CD4-positive, alpha-beta T cell treated with Interleukin-6 at 100 ng/mL for 8 hours (primary cell): ENCODE data around the gene FAM234B.

Source experiments
- DNase-seq: peaks from one replicate; pipeline ENCODE4 v3.0.0-alpha.2; 2020; ENCODE audit warnings: mixed read lengths, low spot score

Gene FAM234B

DNA sequence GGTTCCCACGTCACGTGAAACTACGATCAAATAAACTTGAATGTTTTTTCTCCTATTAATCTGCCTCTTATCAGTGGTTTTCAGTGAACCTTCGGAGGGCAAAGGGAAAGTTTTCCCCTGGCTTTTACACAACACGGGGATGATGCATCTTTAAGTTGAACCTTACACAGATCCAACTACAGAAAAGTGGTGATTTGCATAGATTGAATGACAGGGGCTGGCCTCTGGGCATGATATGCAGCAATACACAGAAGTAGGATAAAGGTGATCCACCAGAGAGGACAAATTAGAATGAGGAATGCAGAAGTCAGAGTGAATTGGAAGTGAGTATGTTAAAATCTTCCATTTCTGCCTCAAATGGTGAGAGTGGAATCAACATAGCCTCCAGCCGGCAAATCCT, 47.7 kb downstream of the FAM234B start:
- no peak for DNase-seq

DNA sequence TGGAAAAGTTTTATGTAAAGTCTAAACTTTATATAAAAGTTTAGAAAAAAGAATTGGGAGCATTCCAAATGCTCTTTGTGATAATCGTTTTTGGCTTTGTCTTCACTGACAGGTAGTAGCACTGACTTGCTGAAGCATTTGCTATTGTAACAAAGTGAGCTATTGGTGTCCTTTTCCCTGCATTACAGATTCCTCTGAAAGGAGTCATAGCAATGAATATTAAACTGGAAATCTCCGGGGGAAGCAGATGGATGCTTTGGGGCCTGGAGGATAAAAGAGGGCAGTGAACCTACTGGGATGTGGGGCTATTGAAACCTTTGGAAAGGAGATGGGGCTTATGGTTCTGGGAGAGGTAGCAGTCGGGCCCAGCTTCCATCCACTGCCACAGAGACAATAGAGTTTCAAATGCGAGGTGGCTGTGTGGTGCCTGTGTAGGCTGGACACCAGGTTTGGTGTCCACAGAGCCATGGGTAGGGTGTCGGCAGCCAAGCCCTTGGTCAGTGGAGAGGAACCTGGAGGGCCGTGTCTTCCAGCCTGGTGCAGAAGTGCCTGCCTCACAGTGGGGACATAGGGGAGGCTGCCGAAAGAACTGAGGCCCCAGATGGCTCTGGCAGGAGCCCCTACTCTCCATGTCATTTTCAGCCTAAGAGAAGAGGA, 49.1 kb downstream of the FAM234B start:
- DNase-seq = no peak

DNA sequence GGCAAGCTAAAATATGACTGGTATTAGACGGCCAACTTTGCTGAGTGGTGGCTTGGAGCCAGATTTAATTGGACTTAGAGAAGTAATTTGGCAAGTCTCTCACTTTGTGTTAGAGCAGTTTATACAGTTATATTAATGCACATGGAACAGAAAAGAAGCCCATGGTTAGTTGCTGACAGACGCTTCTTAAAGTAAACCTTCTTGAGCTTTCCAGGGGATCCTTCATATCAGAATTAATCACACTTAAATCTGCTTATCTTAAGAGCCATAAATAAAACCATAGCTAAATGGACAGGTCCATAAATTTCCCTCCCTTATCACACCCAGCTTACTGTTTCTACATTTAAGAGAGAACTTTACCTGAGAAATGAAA, 49.7 kb downstream of the FAM234B start:
- DNase-seq = no peak

DNA sequence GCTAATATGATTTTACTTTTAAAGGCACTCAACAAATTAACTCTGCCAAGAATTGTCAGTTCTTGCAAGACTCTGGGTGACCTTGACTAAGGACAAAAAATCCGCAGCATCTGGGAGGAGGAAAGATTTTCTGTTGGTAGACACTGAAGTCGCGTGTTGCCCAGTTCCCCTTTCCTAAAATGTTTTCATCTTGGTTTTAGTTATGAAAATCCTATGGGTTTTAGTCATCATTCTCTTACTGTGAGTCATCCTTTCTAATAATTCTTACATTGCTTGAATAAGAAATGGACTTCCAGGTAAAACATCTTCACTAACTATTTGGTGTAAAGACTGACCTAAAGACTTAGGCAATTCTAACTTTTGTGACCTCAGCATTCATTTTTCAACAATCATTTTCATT, 50.2 kb downstream of the FAM234B start:
- DNase-seq = no peak

DNA sequence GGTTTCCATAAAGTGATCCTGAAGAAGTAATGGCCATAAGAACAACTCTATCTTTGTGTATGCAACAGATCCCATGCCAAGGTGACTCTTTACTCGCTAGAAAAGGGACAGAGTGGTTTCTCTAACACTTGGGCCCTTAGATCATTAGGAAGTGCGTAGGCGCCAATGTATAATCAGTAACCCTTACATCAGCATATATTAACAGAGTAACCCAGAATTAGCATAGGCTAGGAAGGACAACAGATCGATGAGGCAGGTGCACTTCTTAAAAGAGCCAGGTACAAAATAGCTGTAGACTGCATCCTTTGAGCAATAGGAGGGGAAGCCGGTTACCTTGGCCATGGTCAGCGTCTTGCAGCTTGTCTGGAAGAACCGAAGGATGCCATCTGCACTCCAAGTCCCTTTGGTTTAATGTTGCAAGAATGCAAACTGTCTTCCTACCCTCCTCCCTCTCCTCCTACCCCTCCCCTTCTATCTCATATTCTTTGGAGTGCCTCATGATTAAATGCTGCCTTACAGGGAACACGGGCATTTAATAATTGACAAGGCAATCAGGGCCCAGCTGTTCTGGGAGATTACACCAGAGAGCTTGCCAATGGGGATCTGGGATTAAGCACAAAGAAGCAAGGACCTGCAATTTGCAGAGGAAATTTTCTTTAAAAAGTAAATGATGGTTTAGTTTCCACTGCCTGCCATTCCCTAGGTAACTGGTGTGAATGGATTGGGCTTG, 51.2 kb downstream of the FAM234B start:
- DNase-seq = no peak

DNA sequence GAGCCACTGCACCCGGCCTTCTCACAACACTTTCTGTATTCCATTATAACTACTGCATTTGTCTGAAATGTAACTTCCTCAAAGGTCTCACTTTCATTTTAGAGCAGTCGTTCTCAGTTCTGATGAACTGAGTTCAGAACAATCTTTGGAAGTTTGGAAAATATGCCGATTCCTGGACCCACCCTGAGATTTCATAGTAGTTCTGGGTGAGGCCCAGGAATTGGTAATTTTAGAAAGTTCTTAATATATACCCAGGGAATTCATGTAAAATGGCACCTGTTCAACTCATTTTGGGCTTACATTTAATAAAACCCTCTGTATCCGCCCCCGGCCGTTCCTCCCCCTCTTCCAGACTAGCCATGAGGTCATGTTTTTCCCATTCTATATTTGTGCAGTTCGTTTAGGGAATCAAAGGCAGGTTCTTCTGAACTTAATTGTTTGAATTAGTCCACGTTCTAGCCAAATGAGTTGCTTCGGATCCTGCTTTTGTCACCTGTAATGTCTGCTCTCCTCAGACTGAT, 53.4 kb downstream of the FAM234B start:
- no peak for DNase-seq

DNA sequence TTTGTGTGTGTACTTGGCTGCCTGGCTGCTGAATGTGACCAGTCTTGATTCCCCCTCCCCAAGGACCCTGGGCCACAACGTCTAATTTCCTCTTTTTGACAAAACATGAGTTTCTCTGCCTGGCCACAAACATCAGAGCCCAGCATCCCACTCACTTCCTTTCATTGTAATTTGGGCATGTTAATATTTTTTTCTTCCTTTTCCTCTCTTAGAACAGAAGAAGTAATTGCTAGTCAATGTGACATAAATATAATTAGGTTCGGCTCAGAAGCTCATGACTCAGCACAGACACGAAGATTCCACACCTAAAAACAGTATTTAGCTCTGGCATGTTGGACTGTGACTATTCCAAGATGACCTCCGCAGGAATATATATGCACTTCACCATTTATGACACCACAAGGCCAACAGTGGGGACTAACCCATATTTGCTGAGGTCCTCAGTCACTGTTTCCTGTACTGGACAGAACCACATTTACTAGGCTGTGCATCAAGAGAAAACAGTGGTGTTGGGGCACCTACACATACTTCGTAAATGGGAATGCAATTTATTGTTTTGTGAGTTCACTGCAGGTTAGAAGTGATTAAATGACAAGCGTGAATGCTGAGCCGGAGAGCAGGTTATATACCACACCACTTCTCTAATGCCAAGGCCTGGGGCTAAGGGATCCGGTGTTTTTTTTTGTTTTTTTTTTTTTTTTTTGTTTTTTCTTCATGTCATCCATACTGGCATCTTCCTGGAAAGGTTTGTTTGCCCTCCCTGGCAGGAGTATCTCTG, 55.1 kb downstream of the FAM234B start:
- no peak for DNase-seq

DNA sequence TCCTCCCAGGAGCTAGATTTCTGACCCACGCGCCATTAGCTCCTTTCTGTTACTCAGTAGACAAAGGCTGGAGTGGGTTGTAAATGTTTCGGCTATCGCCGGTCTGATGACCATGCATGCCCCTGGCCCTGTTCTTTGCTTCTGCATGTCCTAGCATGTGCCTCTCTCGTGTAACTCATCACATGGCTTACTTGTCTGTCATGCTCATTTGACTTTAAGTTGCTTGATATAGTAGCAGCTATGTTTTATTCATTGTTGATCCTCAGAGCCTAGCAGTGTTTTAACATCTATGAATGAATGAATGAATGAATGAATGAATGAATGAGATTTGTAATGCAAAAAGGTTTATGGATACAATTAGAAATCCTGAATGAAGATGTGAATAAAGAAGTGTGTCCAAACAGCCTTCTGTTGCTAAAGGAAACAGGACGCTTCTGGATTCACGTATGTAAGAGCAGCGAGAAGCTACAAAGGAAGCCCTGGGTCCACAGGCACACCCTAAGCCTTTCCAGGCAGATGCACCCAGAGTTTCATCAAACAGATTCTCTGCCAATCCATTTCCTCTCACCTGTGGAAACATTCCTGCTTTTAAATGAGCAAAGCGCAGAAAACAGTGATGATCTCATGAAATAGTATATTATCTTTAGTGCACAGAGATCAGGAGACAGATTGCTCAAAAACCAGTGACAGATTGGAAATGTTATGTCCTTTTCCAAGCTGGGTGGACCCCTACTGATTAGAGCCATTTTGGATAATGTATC, 55.8 kb downstream of the FAM234B start:
- DNase-seq = no peak

DNA sequence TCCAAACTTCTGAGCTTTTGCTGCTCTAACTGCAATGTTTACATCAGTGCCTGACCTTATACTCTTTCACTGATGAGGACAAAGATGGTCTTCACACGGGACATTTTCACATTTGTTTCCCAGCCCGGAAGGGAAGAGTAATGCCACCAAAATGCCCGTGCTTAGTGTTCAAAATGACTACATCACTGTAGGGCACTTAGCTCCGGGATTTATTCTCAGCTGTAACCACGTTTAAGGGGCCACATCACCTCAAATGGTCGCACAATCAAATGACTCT, 56.4 kb downstream of the FAM234B start:
- no peak for DNase-seq

DNA sequence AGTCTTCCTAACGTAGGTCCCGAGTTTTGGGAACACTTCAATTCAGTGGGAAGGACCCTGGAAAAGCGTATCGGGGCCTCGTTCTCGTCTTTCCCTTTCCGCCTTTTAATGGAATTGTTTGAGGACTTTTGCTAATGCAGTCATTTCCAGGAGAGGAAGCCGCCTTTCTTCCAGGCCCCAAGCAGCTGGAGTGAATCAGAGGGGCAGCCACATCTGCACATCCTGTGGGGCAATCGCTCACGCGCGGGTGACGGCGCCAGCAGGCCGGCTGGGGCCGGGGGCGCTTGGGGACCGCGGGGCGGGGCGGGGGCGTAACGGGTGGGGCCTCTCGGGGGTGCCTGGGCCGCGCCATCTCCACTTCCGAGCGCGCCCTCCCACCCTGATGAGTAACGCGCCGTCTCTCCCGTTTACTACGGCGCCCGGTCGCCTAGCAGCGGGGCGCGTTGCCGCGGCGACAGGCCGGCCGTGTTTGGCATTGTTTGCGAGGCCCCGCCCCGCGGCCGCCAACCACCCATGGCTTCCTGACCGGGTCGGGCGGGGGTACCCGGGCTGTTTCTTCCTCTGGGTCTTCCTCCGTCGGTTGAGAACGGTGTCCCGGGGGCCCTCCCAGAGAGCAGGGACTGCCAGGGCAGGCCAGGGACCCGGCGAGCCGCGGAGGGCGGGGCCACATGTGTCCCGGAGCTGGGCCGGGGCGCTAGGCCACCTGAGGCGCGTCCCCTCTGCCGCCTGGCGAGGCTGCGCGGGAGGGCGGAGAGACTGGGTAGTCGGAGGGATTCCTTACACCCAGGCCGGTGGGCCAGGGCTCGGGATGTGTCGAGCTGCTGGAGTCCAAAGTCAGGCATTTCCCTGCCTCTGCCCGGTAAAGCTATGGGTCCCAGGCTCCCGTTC, 56.9 kb downstream of the FAM234B start:
- peak; percentile 92 for DNase-seq

DNA sequence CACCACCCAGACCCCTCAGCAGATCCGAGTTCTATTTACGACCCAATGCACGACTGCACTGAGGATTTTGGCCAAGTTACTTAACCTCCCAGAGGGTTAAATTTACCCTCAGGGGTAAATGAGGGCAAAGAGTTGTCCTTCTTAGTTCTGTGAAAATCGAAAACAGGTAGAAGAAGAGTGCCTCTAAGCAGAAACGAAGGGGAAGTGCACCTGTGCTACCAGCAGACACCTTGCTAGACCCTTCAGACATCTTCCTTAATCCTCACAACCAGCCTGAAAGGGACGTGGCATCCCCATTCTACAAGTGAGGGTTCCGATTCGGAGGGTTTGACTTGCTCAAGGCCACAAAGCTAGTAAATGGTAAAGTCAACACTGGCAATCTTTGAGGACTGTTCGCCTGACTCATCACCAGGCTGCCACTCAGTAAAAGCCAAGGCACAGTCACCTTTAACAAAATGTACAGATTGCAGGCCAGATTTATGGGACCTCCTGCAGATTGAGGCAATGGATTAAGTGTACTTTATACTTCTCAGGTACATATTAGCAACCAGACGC, 57.7 kb downstream of the FAM234B start:
- peak; percentile 18 for DNase-seq

DNA sequence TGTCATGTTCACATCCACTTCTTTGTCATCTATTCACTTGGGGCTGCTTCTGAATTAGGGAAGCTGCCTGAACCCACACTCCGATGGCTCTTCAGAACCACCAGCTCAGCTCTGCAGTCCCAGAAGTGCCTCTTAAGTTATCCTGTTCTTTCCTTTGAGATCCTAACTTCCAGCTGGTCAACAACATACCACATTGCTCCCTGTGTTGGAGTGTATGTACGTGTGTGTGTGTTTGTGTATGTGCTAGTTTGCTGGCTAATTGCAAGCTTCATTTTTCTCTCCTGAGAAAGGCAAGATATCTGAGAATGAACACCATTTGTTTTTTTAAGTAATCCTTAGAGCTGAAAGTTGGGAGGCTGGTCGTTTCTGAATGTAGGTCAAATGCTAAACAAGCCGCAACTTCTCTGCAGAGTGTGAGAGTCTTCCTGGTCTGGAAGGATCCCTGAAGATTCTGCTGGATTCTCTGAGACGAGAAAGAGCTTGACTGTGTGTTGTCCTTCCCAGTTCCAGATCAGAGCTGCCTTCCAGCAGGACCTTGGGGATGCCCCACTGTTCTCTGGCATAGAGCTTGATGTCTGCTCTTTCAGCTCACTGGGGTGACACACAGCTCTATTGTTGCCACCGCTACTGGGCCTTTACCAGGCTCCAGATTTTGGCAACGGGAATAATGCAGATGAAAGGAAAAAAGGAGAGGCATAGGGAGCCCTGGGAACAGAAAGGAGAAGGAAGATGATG, 58.4 kb downstream of the FAM234B start:
- no peak for DNase-seq

DNA sequence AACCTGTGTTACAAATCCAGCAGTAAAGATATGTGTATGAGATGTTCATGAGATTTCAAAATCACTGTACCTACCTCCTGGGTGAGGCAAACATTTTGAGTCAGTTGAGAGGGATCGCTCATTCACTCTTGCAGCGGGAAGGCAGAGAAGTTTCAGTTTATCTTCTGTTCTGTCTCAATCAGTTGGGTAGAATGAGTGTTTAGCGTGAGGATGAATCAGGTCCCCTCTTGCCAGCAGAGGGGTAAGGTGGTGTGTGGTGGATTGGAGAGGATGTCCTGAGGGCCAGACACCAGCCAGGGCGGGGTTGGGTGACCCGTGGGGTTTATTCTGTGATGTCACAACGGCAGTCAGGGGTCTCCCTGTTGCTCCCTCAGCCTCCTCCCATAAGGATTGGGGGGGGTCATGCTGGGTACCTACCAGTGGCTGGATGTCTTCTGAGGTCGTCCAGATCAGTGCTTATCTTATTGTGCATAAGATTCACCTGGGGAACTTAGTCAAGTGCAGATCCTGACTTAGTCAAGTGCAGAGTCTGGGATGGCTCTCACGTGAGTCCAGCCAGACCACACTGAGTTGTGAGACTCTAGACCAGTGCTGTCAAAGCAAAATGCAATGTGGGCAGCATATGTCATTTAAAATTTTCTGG, 59.3 kb downstream of the FAM234B start, which contains the start of gene GSG1:
Gene GSG1, minus strand, starts transcription at position 277 of the 643 bp plus-strand sequence. Its CDS starts 155 bp downstream, at position 122.
- no peak for DNase-seq

DNA sequence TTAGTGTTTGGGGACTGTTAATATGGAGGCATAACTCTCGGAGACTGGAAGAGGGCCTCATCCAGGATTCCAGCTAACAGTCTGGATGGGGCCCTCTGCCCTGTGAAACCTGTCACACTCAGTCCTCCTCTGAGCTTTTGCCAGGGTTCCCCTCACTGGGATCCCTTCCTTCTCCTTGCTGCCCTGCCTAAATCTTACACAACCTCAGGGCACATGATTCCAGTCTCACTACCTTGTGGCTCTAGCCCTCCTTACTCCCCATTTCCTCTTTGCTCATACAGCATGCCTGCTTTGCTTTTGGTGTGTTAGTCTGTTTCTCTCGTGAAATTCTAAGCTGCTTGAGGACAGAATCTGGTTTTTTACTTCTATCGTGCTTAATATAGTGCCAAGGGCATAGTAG, 60.2 kb downstream of the FAM234B start:
- DNase-seq = no peak

DNA sequence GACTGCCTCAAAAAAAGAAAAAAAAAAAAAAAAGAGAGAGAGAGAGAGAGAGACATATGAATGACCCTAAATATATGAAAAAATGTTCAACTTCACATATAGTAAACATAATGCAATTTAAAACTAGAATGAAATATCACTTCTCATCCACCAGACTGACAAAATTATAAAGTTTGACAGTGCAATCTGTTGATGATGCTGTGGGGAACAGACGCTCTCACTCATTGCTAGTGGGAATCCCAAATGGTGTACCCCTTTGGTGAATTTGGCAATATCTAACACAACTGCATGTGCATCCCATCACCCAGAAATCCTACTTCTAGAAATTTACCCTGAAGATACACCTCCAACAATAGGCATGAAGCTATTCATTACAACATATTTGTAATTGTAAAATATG, 61.6 kb downstream of the FAM234B start:
- no peak for DNase-seq

DNA sequence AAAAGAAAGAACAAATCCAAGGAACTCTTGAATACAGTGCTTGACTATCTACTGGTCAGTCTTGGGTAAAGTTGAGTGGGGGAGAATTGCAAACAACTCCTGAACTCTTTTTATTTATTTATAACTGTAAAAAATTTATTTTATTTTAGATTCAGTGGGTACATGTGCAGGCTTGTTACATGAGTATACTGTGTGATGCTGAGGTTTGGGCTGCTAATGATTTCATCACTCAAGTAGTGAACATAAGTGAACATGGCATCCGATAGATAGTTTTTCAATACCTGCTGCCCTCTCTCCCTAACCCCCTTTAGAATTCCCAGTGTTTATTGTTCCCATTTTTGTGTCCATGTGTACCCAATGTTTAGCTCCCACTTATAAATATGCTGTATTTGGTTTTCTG, 62.5 kb downstream of the FAM234B start:
- DNase-seq = no peak

DNA sequence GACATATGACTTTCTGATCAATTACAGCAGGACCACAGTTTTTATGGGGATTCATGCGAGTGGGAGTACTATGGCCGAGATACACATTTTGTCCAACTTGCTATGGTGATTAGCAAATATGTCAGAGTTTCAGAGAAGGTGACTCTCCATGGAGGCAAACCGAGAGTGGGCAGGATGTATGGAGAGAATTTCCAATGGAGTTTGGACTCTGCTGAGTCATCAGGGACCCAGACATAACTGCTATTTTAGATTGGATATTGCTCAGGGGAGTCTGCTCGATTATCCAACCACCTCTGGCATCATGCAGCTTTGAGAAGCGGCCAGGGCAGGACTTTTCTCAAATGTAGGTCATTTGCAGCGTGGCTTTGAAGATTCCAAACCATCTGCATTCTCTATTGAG, 68.8 kb downstream of the FAM234B start:
- DNase-seq = no peak

DNA sequence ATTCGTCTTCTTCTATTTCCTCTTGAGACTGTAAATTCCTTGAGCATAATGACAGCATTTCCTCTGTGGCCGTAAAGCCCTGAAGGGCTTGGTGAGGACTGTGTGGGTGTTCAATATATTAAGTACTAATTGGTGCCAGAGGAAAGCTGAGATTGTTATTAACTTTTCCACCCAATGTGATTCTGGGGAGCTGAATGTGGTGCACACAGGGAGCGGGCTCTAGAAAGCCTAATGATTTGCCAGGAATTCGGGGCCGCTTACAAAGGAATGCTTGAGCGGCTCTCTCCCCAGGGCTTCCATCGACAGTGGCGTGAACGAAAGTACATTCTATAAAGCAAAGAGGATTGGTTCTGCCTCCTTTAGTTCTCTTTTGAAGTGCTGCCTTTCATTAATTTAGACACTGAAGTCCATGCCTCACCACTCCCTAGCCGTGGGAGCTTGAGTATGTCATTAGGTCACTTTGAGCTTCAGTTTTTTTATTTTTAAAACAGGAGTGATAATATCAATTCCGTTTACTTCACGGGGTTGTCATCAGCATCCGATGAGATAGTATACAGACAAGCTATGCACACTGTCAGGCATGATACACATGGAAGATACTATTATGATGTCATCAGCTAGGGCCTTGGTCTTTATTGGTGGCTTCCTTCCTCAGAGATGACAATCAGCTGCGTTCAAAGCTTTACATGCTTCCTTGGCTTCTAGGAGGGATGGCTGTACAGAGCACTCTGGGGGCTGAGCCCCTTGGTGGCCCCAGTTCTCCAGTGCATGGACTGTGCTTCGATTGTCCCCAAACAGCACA, 70.3 kb downstream of the FAM234B start:
- DNase-seq = no peak

DNA sequence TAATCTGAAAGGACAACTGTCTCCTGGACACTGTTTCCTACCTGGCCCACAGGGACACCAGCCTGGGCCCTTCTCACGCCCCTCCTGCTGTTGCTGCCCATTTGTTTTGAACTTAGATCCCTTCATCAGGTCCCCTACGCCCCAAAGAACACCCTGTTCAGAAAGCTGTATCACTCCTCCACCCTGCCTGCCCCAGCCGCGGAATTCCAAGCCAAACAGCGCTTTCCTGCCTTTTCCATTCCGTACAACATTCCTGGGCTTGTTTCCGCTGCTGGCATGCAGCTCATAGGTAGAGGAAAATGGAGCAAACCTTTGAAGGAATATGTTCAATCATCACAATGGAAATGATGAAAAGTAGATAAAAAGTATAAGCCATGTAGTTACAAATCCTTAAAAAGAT, 72.1 kb downstream of the FAM234B start:
- no peak for DNase-seq
